HG03066 (cell line): Measurements from ENCODE around the gene ARL4C.
"Not testable (repeated sequence)": the region's sequence is repeated elsewhere in the genome, so short reads cannot be mapped to it uniquely, and the experiment has no call there.

Source experiments
- ATAC-seq: cut with Tn5 transposase; IDR thresholded peaks from one replicate; pipeline ENCODE4 v1.9.1; 2021; ENCODE audit warnings: low read depth; ENCODE audit not compliant: unreplicated experiment

ARL4C gene

DNA sequence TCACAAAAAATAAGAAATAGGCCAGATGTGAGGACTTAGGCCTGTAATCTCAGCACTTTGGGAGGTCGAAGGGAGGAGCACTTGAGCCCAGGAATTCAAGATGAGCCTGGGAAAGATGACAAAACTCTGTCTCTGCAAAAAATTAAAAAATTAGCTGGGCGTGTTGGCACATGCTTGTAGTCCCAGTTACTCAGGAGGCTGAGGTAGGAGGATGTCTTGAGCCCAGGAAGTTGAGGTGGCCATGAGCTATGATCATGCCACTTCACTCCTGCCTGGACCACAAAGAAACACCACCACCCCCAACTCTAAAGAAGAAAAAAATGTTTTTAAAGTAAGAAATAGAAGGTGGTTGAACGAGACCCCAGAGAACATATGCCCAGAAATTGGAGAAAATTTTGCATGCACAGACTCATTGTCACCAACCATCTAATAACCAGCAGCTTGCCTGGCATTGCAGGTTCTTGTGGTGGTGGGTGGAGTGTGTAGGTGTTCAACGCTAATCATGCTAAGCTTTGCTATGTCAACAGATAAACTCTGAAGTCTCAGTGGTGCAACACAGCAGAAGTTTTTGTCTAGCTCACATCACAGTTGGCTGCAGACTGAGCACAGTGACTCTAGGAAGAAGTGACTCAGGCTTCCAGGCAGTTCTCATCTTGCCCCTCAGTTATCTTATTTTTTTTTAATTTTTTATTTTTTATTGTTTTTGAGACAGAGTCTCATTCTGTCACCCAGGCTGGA is 18.6 kb downstream of the ARL4C start:
- ATAC-seq: no peak

DNA sequence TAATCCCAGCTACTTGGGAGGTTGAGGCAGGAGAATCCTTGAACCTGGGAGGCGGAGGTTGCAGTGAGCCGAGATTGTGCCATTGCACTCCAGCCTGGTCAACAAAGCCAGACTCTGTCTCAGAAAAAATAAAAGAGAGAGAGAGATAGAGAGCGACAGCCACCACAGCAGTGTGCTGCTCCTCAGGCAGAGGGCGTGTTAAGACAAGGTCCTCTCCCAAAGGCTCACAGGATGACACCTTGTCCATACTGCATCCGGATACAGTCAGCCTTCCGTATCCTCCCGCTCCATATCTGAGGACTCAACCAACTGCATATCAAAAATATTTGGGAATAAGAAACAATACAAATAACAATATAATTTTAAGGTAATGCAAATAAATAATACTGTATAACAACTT is 20.1 kb downstream of the ARL4C start:
- ATAC-seq: no peak

DNA sequence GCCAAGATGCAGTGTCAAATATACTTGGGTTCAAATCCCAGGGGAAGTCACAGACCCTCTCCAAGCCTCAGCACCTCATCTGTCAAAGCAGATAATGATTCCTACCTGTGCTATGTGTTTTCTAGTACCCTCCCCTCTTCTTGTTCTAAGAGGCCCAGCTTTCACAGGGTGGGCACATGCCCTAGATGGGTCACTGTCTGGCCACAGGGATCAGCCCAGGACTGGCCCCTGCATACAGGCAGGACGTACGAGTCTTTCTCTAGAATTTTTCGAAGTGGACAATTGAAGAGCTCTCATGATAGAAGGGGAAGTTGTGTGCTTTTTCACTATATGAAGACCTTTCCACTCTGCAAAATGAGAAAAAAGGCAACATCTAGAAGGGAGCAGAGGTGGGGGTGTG is 22.2 kb downstream of the ARL4C start:
- ATAC-seq: no peak

DNA sequence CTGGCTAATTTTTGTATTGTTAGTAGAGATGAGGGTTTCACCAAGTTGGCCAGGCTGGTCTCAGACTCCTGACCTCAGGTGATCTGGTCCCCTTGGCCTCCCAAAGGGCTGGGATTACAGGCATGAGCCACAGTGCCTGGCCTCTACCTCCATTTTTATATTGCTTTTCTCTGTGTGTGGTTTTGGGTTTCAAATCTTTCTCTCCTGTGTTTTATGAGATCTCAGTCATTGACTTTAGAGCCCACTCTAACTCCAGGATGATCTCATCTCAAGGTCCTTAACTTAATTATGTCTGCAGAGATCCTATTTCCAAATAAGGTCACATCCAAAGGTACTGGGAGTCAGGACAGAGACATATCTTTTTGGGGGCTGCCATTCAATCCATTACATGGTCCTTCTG is 24.7 kb downstream of the ARL4C start:
- no peak for ATAC-seq

DNA sequence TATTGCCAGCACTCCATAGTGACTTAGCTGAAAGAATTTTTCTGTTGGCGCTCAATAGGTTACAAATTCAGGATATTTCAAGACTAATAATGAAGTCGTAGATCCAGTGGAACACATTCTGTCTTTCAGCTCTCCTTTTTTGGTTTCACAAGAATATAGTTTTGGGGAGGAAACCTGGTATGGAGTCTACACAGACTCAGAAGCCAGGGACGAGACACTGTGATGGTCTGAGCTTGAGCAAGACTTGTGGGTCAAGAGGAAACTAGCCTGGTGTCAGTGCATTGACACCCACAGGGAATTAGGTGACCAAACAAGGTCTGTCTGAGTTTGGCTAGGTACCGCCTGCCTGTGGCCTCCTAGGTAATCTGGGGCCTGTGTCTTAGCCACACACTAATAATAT is 26.9 kb downstream of the ARL4C start:
- ATAC-seq: no peak

DNA sequence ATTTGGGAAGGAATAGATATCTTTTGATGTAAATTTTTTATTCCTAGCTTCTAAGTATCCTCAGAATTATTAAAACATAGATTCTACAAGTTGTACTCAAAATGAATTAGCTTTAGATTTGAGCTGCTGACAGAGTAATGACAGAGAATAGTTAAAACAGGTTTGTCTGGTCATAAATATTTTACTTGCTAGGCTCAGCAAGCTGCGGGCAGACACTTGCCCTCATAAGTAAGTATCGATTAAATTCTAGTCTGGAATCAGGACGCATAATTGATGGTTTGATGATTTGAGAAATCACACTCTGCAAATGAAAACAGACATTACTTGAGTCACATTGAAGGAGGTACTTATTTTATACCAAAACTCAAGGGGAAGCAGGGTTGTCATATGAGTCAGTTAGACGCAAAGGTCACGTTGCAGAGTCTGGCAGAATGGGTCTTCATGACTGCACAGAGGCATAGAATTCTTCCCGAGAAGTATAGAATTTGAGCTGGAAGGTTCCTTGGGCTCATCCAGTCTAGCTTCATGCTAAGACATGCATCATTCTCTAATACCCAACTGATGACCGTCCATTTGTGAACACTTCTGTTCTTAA is 27.5 kb downstream of the ARL4C start:
- ATAC-seq: no peak

DNA sequence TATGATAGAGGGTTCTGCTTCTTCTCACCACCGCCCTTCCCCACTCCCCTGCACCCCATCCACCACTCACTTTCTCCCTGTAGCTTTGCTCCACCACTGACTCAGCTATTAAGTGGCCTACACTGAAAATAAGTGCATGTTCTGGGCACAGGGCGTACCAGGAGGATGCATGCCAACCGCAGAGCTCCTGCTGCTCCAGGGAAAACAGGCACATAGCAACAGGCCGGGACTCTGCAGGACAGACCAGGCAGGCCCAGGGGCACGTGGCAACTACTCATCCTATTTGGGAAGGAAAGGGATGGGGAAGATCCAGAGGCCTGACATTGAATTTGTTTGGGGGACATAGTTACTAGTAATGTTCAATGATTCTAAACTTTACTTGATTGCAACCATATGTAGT is 28.4 kb downstream of the ARL4C start:
- no peak for ATAC-seq

DNA sequence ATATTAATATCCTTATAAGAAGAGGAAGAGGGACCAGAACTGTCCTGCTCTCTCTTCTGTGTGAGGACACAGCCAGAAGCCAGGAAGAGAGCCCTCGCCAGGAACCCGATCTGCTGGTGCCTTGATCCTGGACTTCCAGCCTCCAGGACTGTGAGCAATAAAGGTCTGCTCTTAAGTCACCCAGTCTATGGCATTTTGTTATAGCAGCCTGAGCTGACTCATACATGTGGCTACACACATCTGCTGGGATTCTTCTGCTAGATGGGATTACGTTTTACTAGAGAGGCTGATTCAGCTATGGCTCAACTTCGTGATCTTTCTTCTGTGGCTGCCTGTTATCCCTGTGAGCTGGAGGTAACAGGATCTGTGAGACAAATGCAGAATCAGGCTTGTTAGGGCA is 29.6 kb downstream of the ARL4C start:
- ATAC-seq: no peak

DNA sequence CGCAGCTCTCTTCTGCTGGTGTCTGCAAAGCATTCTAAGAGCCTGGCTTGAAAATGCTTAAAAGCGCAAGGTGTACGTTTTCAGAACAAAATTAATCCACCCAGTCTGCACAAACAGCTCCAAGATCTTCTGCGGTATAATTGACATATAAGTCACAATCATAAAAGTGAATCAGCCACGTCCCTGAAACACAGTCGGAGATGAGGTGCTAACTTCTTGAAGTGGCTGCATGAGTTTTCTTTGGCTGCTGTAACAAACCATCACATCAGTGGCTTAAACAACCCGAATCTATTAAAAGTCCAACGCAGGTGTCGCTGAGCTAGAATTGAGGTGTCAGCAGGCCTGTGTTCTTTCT is 32.6 kb downstream of the ARL4C start:
- ATAC-seq: no peak

DNA sequence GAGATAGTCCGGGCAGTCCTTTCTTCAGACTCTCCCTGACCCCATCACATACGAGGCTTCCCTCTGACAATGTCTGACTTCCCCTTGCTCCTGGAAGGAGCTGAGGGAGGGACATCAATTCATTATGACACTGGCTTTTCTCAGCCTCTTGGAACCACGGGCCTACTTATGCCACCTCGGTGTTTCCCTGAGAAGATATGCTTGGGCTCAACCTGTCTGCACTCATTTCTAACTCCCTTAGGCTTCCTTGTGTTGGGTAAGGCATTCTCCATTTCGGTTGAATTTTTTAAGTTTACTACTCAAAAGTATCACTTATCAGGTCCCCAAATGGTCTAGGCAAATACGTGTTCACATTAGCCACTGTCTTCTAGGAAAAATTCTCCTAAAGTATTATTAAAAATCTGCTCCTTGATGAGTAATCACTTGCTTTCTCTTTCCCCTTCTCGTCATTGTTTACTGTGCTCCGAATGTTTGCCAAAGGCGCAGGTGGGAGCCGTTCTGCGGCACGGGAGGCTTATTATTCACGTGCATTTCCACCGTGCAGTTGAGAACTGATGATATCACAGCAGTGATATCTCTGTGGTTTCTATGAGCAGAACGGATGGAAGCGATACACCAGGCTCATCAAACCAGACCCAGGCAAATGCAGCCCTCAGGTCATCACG is 33.1 kb downstream of the ARL4C start:
- no peak for ATAC-seq

DNA sequence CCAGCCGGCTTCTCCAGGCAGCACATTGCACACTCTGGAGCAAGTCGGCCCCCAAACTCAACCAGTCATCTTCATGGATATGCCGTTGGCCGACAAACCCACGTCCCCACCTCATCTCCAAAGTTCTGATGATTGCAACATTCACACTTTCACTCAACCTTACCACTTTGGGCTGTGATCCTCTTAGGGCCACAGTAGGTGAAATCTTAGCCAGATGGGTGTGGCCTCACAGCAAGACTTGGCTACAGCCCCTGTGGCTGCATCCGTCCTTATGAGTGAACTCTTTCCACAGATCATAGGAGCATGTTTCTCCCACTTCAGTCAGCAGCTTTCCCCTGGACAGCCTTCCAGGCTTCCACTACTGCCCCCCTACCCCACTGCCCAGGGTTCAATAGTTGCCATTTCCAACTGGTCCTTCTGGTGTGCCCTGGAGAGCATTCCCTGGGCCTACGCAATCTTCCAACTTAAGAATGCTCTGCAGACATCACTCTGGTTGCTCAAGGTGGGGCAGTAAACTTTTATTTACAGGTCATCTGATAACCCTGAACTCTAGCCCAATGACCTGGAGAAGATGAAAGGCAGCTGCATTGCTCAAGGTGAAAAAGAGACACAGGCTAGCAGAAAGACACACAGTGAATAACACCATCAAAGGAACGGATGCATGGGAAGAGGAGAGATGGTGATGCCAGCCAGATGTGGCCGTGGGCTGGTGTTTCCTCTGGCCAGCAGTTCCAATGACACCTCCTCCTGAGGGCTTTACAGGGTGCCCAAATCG is 34.5 kb downstream of the ARL4C start:
- ATAC-seq: no peak

DNA sequence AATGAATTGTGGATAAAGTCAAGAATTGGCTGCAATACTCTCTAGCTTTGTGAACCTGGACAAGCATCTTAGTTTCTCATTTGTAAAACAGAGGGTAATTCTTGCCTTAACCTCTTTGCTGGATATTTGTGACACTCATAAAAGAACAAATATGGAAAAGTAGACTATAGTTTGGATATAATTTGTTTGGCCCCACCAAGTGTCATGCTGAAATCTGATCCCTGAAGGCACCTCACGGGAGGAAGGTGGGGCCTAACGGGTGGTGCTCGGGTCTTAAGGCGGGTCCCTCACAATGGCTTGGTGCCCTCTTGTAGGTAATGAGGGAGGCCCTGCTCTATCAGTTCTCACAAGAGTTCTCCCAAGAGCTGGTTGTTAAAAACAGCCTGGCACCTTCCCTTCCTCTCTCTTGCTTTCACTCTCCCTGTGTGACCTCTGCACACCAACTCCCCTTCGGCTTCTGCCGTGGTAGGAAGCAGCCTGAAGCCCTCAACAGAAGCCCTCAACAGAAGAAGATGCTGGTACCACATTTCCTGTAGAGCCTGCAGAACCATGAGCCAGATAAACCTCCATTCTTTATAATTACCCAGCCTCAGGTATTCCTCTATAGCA is 37.4 kb downstream of the ARL4C start:
- ATAC-seq: no peak

DNA sequence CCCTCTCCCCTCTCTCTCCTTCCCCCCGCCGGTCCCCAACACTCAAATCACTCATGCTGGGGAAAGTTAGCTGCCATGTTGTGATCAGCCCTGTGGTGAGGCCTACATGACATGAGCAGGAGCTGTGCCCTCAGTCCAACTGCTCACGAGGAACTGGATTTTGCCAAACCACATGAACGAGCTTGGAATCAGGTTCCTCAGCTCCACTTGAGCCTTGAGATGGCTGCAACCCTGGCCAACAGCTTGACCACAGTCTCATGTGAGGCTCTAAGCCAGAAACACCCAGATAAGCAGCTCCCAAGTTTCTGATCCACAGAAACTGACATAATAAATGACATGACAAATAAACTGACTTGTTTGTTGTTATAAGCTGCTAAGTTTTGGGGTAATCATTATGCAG is 38.4 kb downstream of the ARL4C start:
- ATAC-seq: no peak

DNA sequence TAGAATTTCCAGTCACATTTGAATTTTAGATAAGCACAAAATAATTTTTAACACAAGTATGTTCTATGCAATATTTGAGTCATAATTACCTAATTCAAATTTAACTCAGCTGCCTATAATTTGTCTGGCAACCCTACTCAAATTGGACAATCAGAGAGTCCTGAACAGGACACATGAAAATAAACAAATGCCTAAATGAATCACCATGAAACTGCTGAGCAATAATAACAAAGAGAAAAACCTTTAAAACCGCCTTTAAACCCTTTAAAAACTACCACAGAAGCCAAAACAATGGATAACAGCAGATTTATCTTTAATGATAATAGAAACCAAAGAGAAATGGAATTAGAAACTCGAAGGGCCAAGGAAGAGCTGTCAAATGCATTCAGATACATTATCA is 39.5 kb downstream of the ARL4C start:
- no peak for ATAC-seq

DNA sequence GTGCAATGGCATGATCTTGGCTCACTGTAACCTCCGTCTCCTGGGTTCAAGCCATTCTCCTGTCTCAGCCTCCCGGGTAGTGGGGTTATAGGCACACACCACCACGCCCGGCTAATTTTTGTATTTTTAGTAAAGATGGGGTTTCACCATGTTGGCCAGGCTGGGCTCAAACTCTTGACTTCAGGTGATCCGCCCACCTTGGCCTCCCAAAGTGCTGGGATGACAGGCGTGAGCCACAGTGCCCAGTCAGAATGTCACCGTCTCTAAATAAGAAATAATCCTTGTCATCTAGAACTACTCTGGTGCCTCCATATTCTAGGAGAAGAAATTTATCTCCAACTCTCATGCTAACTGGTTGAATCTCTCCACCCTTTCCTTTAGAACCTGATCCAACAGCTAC is 41.6 kb downstream of the ARL4C start:
- ATAC-seq: not testable (repeated sequence)

DNA sequence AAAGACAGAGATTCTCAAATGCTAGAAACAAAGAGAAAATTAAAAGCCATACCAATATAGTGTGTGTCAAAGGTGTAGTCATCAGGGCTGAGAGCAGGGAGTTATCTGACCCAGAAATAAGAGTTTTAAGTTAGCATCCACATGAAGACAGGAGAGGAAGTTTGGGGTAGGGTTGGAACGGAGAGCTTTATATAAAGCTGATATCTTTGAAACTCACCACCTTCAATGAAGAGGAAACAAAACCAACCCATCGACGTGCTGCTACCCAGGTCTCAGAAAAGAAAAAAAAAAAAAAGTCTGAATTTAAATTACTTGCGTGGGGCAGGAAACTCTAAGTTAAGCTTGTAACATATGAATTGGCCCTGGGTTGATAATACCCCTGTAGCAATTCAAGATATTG is 42.4 kb downstream of the ARL4C start:
- no peak for ATAC-seq

DNA sequence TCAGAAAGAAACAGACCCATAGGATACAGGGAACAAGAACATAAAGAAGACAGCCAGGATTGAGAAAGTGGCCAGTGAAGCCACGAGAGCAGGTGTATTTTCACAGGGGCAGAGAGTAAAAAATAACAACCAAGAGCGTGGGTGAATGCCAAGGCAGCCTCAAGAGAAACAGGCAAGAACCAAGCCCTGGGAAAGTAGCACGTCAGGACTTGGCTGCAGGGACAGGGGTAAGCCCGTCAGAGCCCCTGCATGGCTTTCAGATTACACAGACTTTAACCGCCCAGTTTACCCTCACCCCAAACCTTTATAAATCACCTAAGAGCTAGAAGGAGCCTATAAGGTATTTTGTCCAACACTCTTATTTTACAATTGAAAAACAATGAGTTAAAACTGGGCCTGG is 43.7 kb downstream of the ARL4C start:
- no peak for ATAC-seq

DNA sequence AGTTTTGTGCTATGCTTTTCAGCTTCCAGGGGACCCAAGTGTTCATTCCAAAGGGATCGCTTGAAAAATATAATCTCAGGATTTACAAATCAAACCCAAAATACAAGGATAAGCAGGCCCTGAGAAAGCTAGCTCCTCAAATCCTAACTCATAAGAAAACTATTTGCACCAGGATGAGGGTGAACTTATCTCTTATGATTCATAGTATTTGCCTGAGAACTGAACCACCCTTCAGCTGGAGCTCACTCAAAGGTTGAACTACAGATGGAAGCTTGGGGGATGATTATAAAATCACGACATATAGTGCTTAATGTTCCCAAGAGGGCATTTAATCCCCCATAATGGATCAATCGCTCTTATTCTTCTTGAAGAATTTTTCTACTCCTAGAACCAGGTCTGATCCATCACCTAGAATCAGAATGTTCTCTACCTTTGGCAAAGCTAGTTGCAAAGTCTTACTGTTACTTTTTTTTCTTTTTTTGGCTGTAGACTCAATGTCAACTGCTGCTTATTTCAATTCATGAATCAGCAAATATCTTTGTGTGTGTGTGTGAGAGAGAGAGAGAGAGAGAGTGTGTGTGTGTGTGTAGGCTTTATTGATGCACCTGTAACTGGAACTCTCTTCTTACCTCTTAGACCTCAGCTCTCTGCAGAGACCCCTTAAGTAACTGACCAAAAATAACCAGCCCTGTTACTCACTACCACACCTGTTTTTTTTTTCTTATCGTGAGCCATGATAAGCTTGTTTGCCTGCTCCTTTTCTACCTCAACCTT is 44.8 kb downstream of the ARL4C start:
- no peak for ATAC-seq

DNA sequence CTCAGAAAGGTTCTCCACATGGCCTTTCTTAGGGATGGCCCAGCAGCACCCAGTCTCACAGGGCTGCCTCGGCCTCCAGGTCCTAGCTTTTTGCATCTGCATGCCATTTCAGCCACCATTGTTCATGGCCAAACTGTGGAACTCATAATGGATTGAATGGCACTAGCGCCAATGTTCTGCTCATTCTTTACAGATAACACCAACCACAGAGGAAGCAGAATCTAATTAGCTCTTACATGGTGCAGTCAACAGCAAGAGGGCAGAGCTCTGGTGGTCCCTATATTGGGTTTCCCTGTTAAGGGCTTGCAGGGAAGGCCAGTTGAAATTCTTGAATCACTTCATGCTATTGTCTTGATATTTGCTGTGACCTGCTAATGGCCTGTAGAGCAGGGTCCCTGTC is 45.6 kb downstream of the ARL4C start:
- no peak for ATAC-seq

DNA sequence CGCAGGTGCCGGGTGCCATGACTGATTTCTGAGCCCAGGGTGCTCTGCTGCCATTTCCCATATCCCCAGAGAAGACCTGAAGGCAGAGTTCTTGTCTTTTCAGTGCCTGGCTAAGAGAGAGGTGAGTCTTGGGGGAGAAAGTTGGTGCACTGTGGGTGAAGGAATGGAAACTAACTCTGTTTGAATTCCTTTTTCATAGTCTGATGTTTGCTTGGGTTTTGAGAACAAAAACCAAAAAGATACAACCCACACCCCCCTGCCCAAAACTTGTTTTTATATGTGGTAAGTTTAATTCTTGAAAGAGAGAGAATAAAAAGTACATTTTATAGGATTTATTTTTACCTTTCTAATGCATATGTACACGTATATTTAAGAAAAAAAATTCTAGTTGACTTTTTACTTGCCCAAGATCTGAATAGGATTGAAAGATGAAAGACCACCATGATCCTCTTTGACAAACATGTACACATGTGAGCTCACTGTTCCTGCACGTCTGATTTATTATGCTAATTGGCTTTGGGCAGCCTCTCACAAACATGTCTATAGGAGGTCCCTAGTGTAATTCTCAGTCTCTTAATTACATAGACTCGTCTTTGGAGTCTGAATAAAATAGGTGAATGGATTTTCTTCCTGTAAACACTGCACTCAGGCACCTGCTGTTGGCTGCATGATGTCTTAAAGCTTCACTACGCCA is 46.3 kb downstream of the ARL4C start:
- ATAC-seq: no peak
